ENCODE data around the gene STOM.

The STOM gene

GRCh38 chr9:121339437-121339836 is 30.6 kb downstream of the STOM start:
- DNase-seq (ENCODE audit: low spot score) = no peak
- in situ Hi-C loops (cut with MboI; ENCODE audit: low pct_unique_long_range_greater_than_20kb, low sequenced_read_pairs, unreplicated experiment) = no loop called here
- TF ChIP-seq, protein P1, sequence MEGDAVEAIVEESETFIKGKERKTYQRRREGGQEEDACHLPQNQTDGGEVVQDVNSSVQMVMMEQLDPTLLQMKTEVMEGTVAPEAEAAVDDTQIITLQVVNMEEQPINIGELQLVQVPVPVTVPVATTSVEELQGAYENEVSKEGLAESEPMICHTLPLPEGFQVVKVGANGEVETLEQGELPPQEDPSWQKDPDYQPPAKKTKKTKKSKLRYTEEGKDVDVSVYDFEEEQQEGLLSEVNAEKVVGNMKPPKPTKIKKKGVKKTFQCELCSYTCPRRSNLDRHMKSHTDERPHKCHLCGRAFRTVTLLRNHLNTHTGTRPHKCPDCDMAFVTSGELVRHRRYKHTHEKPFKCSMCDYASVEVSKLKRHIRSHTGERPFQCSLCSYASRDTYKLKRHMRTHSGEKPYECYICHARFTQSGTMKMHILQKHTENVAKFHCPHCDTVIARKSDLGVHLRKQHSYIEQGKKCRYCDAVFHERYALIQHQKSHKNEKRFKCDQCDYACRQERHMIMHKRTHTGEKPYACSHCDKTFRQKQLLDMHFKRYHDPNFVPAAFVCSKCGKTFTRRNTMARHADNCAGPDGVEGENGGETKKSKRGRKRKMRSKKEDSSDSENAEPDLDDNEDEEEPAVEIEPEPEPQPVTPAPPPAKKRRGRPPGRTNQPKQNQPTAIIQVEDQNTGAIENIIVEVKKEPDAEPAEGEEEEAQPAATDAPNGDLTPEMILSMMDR (IDR thresholded peaks at IDR 0.05; ENCODE audit: extremely low read depth, insufficient read depth, missing control alignments) = no peak

- TF ChIP-seq, protein P1 (IDR thresholded peaks at IDR 0.05; ENCODE audit: extremely low read depth, insufficient read depth, missing control alignments) = no peak
- in situ Hi-C loops (cut with MboI; ENCODE audit: low pct_unique_long_range_greater_than_20kb, low sequenced_read_pairs, unreplicated experiment) = no loop called here
- no peak for DNase-seq (ENCODE audit: low spot score)
Observed at GRCh38 chr9:121336665-121337064, 33.4 kb downstream of the STOM start.

DNA sequence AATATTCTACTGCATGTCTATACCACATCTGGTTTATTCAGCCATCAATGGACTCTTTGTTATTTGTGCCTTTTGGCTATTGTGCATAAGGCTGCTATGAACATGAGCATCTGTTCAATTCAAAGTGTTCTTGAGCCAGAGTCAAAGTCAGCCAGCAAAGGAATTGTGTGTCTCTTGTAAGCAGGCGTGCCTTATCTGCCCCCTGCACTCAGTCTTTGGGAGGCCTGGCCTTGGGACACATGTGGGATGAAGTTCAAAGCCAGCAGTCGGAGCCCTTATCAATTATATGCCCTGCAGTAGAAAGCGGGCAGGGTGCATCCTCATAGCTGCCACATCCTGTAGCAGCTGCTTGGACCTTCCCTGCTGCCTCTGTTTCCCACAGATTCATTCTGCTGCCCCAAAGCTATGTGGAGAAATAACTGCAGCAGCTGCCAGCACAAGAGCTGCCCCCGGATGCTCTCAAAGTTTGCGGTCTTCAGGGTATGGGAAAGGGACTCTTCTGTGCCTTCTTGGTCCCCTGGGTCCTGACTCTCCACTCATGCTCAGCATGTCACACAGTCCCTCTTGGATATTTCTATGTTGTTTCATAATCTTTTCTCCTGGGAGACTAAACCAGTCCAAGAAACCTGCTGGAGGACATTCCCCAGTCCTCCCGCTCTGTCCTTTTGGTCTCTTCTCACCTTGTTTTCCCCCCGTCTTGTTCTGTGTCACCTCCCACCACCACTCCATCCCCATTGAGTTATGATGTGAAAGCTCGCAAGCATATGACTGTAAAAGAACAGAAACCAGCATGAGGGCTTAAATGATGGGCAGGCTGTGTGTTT is 35.9 kb downstream of the STOM start:
- TF ChIP-seq, protein P1 (IDR thresholded peaks at IDR 0.05; ENCODE audit: extremely low read depth, insufficient read depth, missing control alignments) = no peak
- DNase-seq (ENCODE audit: low spot score) = no peak
- in situ Hi-C loops (cut with MboI; ENCODE audit: low pct_unique_long_range_greater_than_20kb, low sequenced_read_pairs, unreplicated experiment) = no loop called here

GRCh38 chr9:121331992-121332685 is 37.9 kb downstream of the STOM start:
- peak; percentile 7 for DNase-seq (ENCODE audit: low spot score)
- TF ChIP-seq, protein P1 (IDR thresholded peaks at IDR 0.05; ENCODE audit: extremely low read depth, insufficient read depth, missing control alignments) = no peak
- in situ Hi-C loops (cut with MboI; ENCODE audit: low pct_unique_long_range_greater_than_20kb, low sequenced_read_pairs, unreplicated experiment) = no loop called here

DNA sequence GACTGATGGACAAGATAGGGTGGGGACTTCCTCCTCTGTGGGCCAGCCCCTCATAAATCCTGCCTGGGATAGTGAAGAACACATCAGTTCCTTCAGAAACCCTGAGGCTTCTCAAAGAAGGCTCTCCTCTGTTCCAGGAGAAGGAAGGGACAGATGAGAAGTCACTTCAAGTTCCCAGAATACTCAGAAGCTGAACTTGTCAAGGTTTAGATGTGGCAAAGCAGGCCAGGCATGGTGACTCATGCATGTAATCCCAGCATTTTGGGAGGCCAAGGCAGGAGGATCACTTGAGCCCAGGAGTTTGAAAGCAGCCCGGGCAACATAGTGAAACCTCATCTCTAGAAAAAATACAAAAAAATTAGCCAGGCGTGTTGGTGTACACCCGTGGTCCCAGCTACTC is 38.5 kb downstream of the STOM start:
- peak; percentile 3 for DNase-seq (ENCODE audit: low spot score)
- TF ChIP-seq, protein P1 (IDR thresholded peaks at IDR 0.05; ENCODE audit: extremely low read depth, insufficient read depth, missing control alignments) = no peak
- in situ Hi-C loops (cut with MboI; ENCODE audit: low pct_unique_long_range_greater_than_20kb, low sequenced_read_pairs, unreplicated experiment) = no loop called here

GRCh38 chr9:121328876-121329681 is 41.0 kb downstream of the STOM start:
- in situ Hi-C loops (cut with MboI; ENCODE audit: low pct_unique_long_range_greater_than_20kb, low sequenced_read_pairs, unreplicated experiment) = no loop called here

More at GRCh38 chr9:121328876-121329681, 41.0 kb downstream of the STOM start:
- TF ChIP-seq, protein P1 (IDR thresholded peaks at IDR 0.05; ENCODE audit: extremely low read depth, insufficient read depth, missing control alignments) = no peak
- DNase-seq (ENCODE audit: low spot score) = peak; percentile 8
